GM18498 (cell line): ENCODE data around the gene RBM41.

ENCODE experiments used
- ATAC-seq: cut with Tn5 transposase; IDR thresholded peaks from one replicate; pipeline ENCODE4 v1.9.1; 2021; ENCODE audit warnings: mild to moderate bottlenecking, moderate library complexity; ENCODE audit not compliant: unreplicated experiment

Gene RBM41

GRCh38 chrX:107047622-107048021, 71.0 kb downstream of the RBM41 start:
- ATAC-seq, result no peak

GRCh38 chrX:107029752-107030151, 88.9 kb downstream of the RBM41 start:
- no peak for ATAC-seq

GRCh38 chrX:107025545-107025944, 93.1 kb downstream of the RBM41 start:
- no peak for ATAC-seq

GRCh38 chrX:107014936-107015335, 103.7 kb downstream of the RBM41 start:
- ATAC-seq, result no peak
